Peyer's patch (tissue), 4 donors: ENCODE results near the gene FITM2. TPM values are rescaled to one million over a fixed set of nuclear protein-coding genes. Genes with fewer than 3 reads are reported as not detected.

Experiments used
- DNase-seq, 3 donors: peaks; one replicate each; pipeline ENCODE4 v3.0.0-alpha.2; 2017 to 2019
- H3K27ac ChIP-seq, 4 donors: fragments of 200-600 bp; sonication (generic); one replicate each; pipeline ENCODE4 v1.5.1; 2016 to 2019
- H3K27me3 ChIP-seq, 2 donors: fragments of 200-600 bp; sonication (generic); one replicate each; pipeline ENCODE4 v1.5.1; 2019
- H3K36me3 ChIP-seq, 3 donors: fragments of 200-600 bp; sonication (generic); one replicate each; pipeline ENCODE4 v1.5.1; 2016 to 2019
- H3K4me1 ChIP-seq, 4 donors: fragments of 200-600 bp; sonication (generic); one replicate each; pipeline ENCODE4 v1.5.1; 2016 to 2019
- H3K4me3 ChIP-seq, 4 donors: fragments of 200-600 bp; sonication (generic); 1 replicate in 3 of 4; 2 replicates in 1 of 4; pipeline ENCODE4 v1.5.1; 2016 to 2019; ENCODE audit warnings: mild to moderate bottlenecking in 1 of 4
- H3K9me3 ChIP-seq, 4 donors: fragments of 200-600 bp; sonication (generic); one replicate each; pipeline ENCODE4 v1.5.1; 2016 to 2019; ENCODE audit warnings: mild to moderate bottlenecking in 1 of 4
- POLR2A ChIP-seq, 2 donors: fragments of 450-650 bp; IDR thresholded peaks; one replicate each; pipeline ENCODE4 v1.5.1; 2017; ENCODE audit warnings: antibody characterized with exemption in 2 of 2, mild to moderate bottlenecking in 2 of 2, moderate library complexity in 2 of 2
- total RNA-seq, 4 donors: library from RNA; depleted of rRNA; stranded (reverse); fragments of >200 nt; gene quantifications; one replicate each; pipeline ENCODE4 v1.1.0, GENCODE V29; 2016
- TF ChIP-seq, protein P1 (sequence below), 6 experiments: fragments of 450-650 bp in 4 of 6; fragments of 200-600 bp in 2 of 6; sonication (generic) in 1 of 6; IDR thresholded peaks; one replicate each; pipeline ENCODE4 v1.5.1; 2017 to 2019; ENCODE audit warnings: antibody characterized with exemption in 6 of 6, mild to moderate bottlenecking in 3 of 6, moderate library complexity in 1 of 6

The FITM2 gene, protein sequence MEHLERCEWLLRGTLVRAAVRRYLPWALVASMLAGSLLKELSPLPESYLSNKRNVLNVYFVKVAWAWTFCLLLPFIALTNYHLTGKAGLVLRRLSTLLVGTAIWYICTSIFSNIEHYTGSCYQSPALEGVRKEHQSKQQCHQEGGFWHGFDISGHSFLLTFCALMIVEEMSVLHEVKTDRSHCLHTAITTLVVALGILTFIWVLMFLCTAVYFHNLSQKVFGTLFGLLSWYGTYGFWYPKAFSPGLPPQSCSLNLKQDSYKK
- total RNA-seq = 10 to 100 TPM in 3 of 4 donors, 1 to 10 TPM in 1; 8.7 to 11.7 (median 10.8) TPM

DNA sequence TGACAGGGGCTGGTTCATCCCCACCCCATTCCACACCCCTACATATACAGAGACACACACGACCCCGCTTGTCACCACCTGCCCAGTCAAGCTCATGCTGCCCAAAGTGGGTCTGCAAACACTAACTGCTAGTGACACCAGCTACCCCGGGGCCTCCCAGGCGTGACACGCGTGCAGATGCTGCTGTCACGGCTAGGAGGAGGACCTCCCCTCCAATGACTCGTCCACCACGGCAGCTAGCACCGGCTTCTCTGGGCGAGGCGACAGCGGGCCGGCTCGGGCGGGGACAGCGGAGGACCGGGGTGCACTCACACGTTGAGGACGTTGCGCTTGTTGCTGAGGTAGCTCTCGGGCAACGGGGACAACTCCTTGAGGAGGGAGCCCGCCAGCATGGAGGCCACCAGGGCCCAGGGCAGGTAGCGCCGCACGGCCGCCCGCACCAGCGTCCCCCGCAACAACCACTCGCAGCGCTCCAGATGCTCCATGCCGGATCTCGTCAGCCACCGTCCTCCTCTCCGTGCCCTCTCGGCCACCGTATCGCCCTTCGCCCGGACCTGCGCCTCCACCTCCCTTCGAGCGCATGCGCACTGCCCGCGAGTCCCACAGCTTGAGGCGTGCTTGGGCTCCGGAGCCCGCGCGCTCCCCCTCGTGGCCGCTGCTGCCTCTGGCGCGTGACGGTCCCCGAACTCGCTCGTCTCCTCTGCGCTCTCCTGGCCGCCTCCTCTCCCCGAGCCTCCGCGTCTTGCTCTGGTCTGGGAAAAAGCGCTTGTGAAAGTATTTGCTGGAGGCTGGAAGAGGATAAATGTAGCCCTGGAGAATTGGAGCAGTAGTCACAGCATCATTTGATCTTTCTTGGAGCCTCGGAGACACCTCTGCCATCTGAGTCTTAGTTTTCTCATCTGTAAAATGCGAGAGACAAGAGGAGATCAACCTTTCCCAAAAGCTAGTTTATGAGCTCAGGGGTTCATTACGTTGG is at the start of gene FITM2:
TSS of gene FITM2 (minus strand) at position 539 of the 976 bp plus-strand sequence. CDS start at position 485, 54 bp downstream.
- Histone ChIP-seq H3K27ac (peak within 1 kb of the TSS; percentile 59 to 85 (median 79)), H3K4me3 (peak within 1 kb of the TSS; percentile 67 to 97 (median 88)), H3K4me1 (peaks cover 0 to 11% (median 5%) of the 10 kb centered on the region in 4 donors), H3K36me3 (no peaks in the 10 kb centered on the region), H3K27me3 (no peaks in the 10 kb centered on the region), H3K9me3 (no peaks in the 10 kb centered on the region)
- TF ChIP-seq, protein P1, sequence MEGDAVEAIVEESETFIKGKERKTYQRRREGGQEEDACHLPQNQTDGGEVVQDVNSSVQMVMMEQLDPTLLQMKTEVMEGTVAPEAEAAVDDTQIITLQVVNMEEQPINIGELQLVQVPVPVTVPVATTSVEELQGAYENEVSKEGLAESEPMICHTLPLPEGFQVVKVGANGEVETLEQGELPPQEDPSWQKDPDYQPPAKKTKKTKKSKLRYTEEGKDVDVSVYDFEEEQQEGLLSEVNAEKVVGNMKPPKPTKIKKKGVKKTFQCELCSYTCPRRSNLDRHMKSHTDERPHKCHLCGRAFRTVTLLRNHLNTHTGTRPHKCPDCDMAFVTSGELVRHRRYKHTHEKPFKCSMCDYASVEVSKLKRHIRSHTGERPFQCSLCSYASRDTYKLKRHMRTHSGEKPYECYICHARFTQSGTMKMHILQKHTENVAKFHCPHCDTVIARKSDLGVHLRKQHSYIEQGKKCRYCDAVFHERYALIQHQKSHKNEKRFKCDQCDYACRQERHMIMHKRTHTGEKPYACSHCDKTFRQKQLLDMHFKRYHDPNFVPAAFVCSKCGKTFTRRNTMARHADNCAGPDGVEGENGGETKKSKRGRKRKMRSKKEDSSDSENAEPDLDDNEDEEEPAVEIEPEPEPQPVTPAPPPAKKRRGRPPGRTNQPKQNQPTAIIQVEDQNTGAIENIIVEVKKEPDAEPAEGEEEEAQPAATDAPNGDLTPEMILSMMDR (IDR thresholded peaks at IDR 0.05) = peak; percentile 93 to 99 (median 97)
- TF ChIP-seq POLR2A (IDR thresholded peaks at IDR 0.05) = peak; percentile 23 to 60
- peak; percentile 97 to 100 (median 99) for DNase-seq

DNA sequence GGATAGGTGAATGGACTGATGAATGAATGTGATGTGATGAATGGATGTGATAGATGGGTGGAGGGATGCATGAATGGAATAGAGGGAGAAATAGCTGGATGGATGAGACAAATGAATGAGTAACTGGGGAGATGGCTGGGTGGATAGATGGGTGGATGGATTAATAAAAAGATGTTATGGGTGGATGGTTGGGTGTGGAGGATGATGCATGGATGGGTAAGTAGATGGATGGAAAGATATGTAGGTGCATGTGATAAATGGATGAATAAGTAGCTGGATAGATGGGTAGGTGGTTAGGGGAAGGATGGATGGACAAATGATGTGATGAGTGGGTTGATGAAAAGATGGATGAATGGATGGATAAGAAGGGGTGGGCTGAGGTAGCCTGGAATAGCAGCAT is 49.2 kb upstream of the FITM2 start:
- Histone ChIP-seq H3K4me3 (no peak overlapping the region), H3K9me3 (no peaks in the 10 kb centered on the region), H3K4me1 (peaks cover 0 to 17% (median 0%) of the 10 kb centered on the region in 4 donors), H3K27me3 (no peaks in the 10 kb centered on the region), H3K36me3 (no peaks in the 10 kb centered on the region), H3K27ac (no peak overlapping the region)
- DNase-seq = no peak
- TF ChIP-seq POLR2A (IDR thresholded peaks at IDR 0.05) = no peak
- TF ChIP-seq, protein P1 (IDR thresholded peaks at IDR 0.05) = no peak

DNA sequence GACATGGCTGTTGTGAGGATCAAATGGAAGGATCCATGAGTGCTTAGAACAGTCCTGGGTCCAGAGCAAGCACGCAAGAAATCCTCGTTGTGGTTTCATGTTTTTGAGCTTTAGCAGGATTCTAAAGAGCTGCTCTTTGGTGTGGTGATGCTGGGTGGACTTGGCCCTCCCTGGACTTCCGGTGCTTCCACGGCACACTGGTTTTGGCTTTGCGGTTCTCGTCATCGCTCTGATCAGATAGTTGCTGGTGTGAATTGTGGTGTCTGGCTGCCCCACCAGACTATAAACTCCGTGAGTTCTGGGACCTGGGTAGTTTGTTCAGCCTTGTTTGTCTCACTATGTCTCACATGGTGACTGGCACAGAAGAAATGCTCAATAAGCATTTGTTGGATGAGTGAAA is 47.8 kb upstream of the FITM2 start:
- Histone ChIP-seq H3K4me3 (no peak overlapping the region), H3K27ac (no peak overlapping the region), H3K9me3 (no peaks in the 10 kb centered on the region), H3K4me1 (peaks cover 0 to 17% (median 0%) of the 10 kb centered on the region in 4 donors), H3K36me3 (no peaks in the 10 kb centered on the region), H3K27me3 (no peaks in the 10 kb centered on the region)
- TF ChIP-seq, protein P1 (IDR thresholded peaks at IDR 0.05) = no peak
- TF ChIP-seq POLR2A (IDR thresholded peaks at IDR 0.05) = no peak
- DNase-seq = peak in 1 of 3 donors; percentile 58

DNA sequence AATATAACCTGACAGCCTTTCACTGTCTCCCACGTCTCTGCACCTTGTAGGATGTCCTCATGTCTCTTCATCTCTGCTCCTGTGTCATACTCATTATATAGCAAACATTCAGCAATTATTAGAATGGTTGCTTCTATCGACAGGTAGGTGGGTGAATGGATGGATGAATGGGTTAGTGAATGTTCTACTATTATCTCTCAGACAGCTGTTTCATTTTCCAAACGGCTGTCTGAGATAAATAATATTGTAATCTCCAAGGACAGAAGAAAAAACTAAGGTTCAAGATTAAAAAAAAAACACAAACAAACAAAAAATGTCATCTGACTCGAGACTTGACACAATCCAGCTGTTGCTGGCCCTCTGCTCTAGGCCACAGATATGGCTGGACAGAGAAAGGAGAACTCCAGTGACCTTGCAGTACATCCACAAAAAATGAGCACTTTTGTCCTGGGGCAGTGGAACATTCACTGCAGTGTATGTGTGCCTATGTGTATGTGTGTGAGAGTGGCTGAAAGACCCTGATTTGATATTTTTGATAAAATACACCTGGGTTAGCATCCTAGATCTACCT is 46.6 kb upstream of the FITM2 start:
- Histone ChIP-seq H3K27me3 (no peaks in the 10 kb centered on the region), H3K36me3 (no peaks in the 10 kb centered on the region), H3K4me3 (peak overlapping the region in 2 of 4 donors; percentile 53 to 65), H3K9me3 (no peaks in the 10 kb centered on the region), H3K27ac (peak overlapping the region in 1 of 4 donors; percentile 92), H3K4me1 (peaks cover 0 to 17% (median 0%) of the 10 kb centered on the region in 4 donors)
- peak in 1 of 3 donors; percentile 5 for DNase-seq
- TF ChIP-seq, protein P1 (IDR thresholded peaks at IDR 0.05) = no peak
- no peak for TF ChIP-seq POLR2A (IDR thresholded peaks at IDR 0.05)

DNA sequence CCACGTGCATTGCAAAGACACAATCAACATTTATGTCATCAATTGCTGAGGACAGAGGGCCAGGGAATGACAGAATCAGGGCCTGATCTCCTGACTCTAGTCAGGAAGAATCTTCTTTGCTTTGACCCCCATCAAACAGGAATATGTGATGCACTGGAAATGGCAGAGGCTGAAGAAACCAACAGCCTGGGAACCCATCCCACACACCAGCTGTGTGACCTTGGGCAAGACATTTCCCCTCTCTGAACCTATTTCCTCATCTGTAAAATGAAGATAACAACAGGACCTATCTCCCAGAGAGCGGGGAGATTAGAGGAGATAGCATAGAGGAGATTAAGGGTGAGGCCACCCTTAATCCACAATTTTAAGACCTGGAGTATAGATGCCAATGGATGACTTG is 46.0 kb upstream of the FITM2 start:
- Histone ChIP-seq H3K9me3 (no peaks in the 10 kb centered on the region), H3K27me3 (no peaks in the 10 kb centered on the region), H3K27ac (peak overlapping the region in 2 of 4 donors; percentile 85 to 92), H3K36me3 (no peaks in the 10 kb centered on the region), H3K4me1 (peaks cover 0 to 17% (median 1%) of the 10 kb centered on the region in 4 donors), H3K4me3 (peak overlapping the region in 2 of 4 donors; percentile 53 to 65)
- DNase-seq = peak in 1 of 3 donors; percentile 12
- TF ChIP-seq, protein P1 (IDR thresholded peaks at IDR 0.05) = no peak
- TF ChIP-seq POLR2A (IDR thresholded peaks at IDR 0.05) = no peak
